Measurements from ENCODE around the gene RIGI. TPM values are rescaled to one million over a fixed set of nuclear protein-coding genes. Genes with fewer than 3 reads are reported as not detected.

RIGI gene
- 6.7 and 7.4 TPM in 2 replicates for total RNA-seq

DNA sequence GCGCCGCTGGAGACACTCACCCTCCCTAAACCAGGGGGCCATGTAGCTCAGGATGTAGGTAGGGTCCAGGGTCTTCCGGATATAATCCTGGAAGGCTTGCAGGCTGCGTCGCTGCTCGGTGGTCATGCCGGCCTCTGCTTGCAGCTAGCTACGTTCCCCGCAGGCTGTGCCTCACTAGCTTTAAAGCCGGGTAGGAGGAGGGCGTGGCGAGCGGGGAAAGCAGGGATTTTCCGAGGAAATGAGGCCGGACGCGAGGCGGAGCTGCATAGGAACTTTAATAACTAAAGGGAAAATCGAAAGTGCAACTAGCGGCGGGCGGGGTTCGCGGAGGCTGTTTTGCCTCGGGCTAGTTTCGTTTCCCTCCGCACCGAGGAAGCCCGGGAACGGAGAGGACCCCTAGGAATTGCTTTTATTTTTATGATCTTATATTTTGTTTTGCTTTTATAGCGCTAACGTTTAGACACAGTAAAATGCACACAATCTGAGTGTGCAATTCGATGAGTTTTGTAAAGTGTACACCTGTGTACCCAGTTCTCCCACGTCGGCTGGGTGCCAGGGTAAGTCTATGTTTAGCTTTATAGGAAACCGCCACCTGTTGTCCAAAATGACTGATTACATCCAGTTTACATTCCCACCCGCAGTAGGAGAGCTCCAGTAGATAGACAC is at the start of gene RIGI:
TSS of gene RIGI (minus strand) at position 156 of the 666 bp plus-strand sequence. CDS start at position 126, 30 bp downstream.

DNA sequence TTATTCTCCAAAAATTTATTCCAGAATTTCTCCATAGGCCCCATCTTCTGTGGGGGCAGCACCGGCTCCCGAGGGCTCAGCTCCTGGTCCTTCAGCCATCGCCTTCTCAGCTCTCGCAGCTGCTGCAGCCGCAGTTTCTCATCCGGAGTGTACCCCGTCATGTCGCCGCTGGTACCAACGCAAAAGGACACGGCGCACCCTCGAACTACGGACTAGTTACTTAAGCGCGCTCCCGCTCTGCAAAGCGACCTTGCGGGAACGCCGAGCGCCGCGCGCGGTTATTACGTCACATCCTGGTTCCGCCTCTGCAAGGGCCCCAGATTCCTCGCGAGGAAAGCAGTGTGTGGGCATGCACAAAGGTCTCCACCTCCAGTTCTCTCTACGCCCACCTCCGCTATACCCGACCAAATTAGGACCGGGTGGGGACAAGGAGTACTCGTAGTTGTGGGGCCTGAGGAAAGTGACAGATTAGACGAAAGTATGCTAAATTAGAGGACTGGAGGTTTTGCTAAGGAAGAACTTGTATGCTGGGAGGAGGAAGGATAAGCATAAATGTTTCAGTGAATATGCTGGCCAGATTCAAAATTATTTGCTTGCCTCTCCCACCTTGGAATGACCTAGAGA is 47.0 kb upstream of the RIGI start, which contains the start of gene NDUFB6:
TSS of gene NDUFB6 (minus strand) at position 260 of the 624 bp plus-strand sequence. CDS start at position 161, 99 bp downstream.

DNA sequence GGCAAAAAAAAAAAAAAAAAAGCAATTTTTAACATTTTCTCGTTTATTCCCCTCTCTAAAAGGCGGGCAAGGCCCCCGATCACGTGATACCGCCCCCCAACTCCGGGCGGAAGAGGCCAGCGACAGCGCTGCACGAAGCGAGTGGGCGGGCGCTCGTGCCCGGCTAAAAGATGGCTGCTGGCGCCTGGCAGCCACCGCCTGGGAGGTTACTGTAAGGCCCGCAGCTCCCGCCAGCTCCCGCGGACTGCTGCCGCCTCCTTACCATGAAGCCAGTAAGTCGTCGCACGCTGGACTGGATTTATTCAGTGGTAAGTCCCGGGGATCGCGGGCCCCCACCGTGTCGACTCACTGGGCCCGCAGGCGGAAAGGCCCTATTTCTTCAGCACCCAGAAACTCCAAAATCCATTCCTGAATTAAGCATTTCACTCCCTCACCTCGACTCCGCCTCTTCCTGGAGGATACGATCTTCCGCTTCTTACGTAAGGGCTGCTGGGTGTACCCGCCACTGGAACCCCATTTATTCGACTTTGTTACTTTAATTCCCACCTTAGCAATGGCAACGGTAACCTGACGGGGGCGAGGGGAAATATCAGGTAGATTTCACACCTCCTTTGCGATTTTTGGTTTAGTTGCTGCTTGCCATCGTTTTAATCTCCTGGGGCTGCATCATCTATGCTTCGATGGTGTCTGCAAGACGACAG is 26.3 kb upstream of the RIGI start, which contains the start of the genes SMIM27 and TOPORS:
TSS of gene SMIM27 (plus strand) at position 156 of the 701 bp plus-strand sequence. CDS start at position 264, 108 bp downstream.
TSS of gene TOPORS (minus strand) at position 415 of the 701 bp plus-strand sequence. CDS start at position 265, 150 bp downstream.

Other genes starting within 250 kb of the RIGI start
- 94.4 and 109 TPM in 2 replicates for gene ACO1, start 141.6 kb downstream of the RIGI start, total RNA-seq
- gene SMIM27, start 26.1 kb upstream of the RIGI start, total RNA-seq, result 2.9 and 3.5 TPM in 2 replicates
- gene TOPORS, start 26.4 kb upstream of the RIGI start, total RNA-seq, result 24.3 and 26.7 TPM in 2 replicates
- gene NDUFB6, start 47.0 kb upstream of the RIGI start, total RNA-seq, result 27.4 and 31.9 TPM in 2 replicates
- gene TAF1L, start 109.5 kb upstream of the RIGI start, total RNA-seq, result under 0.01 TPM in 1 of 2 replicates, not detected in the other